H1 (cell line): Measurements from ENCODE around the gene NUTM1. TPM values are rescaled to one million over a fixed set of nuclear protein-coding genes. Genes with fewer than 3 reads are reported as not detected.

ENCODE experiments used
- CTCF ChIA-PET: fragments of 300-600 bp; sonication (Branson Sonifier 250); formaldehyde crosslinking; loops from one replicate; lab custom pipeline; 2021; ENCODE audit not compliant: partially characterized antibody; lab: Charles Lee
- POLR2A ChIA-PET: fragments of 300-600 bp; sonication (Branson Sonifier 250); formaldehyde crosslinking; loops from one replicate; lab custom pipeline; 2021; ENCODE audit warnings: inconsistent platforms; ENCODE audit not compliant: partially characterized antibody; lab: Charles Lee
- DNase-seq, 2 experiments: peaks; one replicate each; pipeline versions ENCODE4 v3.0.0 to v3.0.0-alpha.2; 2010 to 2022; ENCODE audit warnings: low spot score in 2 of 2, low read depth in 1 of 2, mixed read lengths in 1 of 2
- FAIRE-seq: peaks from 2 replicates; lab custom pipeline; 2011; peaks lifted over from hg19 to GRCh38; lab: Jason Lieb, UNC
- H2AFZ ChIP-seq: 2 replicates; pipeline ENCODE4 v1.8.1; 2012; ENCODE audit warnings: low read length, inconsistent platforms
- H2AK5ac ChIP-seq: 2 replicates; pipeline ENCODE4 v1.6.1; 2013; ENCODE audit warnings: low read depth, low read length
- H2BK120ac ChIP-seq: replicated peaks from 2 replicates; pipeline ENCODE3; 2013; ENCODE audit warnings: low read depth, low read length, inconsistent platforms
- H2BK12ac ChIP-seq: 2 replicates; pipeline ENCODE4 v1.6.1; 2013; ENCODE audit warnings: low read depth, low read length
- H2BK15ac ChIP-seq: 2 replicates; pipeline ENCODE4 v1.6.1; 2013; ENCODE audit warnings: low read length
- H2BK20ac ChIP-seq: 2 replicates; pipeline ENCODE4 v1.6.1; 2013; ENCODE audit warnings: low read length
- H2BK5ac ChIP-seq: 2 replicates; pipeline ENCODE4 v1.6.1; 2013; ENCODE audit warnings: low read depth, low read length
- H3K14ac ChIP-seq: 2 replicates; pipeline ENCODE4 v1.6.1; 2013; ENCODE audit warnings: inconsistent platforms; ENCODE audit not compliant: insufficient read length
- H3K18ac ChIP-seq: 2 replicates; pipeline ENCODE4 v1.6.1; 2013; ENCODE audit warnings: low read length; ENCODE audit errors: extremely low read depth
- H3K23ac ChIP-seq: 2 replicates; pipeline ENCODE4 v1.6.1; 2013; ENCODE audit warnings: inconsistent platforms; ENCODE audit not compliant: insufficient read length
- H3K23me2 ChIP-seq: 2 replicates; pipeline ENCODE4 v1.6.1; 2013; ENCODE audit warnings: low read depth, low read length
- H3K27ac ChIP-seq: 2 replicates; pipeline ENCODE4 v1.6.1; 2011; ENCODE audit warnings: low read depth, low read length, inconsistent platforms
- H3K27me3 ChIP-seq, 4 experiments: replicated peaks in 1 of 4; 1 replicate in 1 of 4; 2 replicates in 3 of 4; pipeline versions ENCODE4 v1.6.1 to v1.8.1; 2011 to 2013; ENCODE audit warnings: low read length in 3 of 4, mild to moderate bottlenecking in 3 of 4, inconsistent platforms in 2 of 4, mixed read lengths in 2 of 4, moderate library complexity in 1 of 4; ENCODE audit not compliant: control insufficient read depth in 3 of 4, insufficient read depth in 3 of 4; ENCODE audit errors: extremely low read depth in 1 of 4
- H3K36me3 ChIP-seq, 4 experiments: 2 replicates each; pipeline versions ENCODE4 v1.6.1 to v1.8.1; 2011 to 2013; ENCODE audit warnings: mild to moderate bottlenecking in 4 of 4, low read length in 3 of 4, moderate library complexity in 2 of 4, control low read depth in 1 of 4, inconsistent platforms in 1 of 4; ENCODE audit not compliant: insufficient read depth in 4 of 4, control insufficient read depth in 2 of 4
- H3K4ac ChIP-seq: replicated peaks from 2 replicates; pipeline ENCODE3; 2013; ENCODE audit warnings: low read length, low read depth, mixed read lengths, inconsistent platforms; ENCODE audit not compliant: insufficient read length
- H3K4me1 ChIP-seq, 4 experiments: replicated peaks in 1 of 4; 1 replicate in 1 of 4; 2 replicates in 3 of 4; pipeline versions ENCODE4 v1.6.1 to v1.8.1; 2011 to 2013; ENCODE audit warnings: low read length in 3 of 4, inconsistent platforms in 2 of 4, mixed read lengths in 1 of 4; ENCODE audit not compliant: insufficient read depth in 4 of 4, control insufficient read depth in 3 of 4
- H3K4me2 ChIP-seq, 2 experiments: 2 replicates each; pipeline versions ENCODE4 v1.6.1 to v1.8.1; 2011 to 2013; ENCODE audit warnings: low read depth in 2 of 2, low read length in 2 of 2, control low read depth in 1 of 2, inconsistent platforms in 1 of 2, mild to moderate bottlenecking in 1 of 2; ENCODE audit not compliant: insufficient read depth in 1 of 2
- H3K4me3 ChIP-seq, 4 experiments: fragments of 200-600, 300-600 bp in 1 of 4; sonication (generic), shearing (Covaris generic), sonication (Bioruptor Twin) in 1 of 4; 2 replicates each; pipeline versions ENCODE4 v1.5.1 to v1.8.1; 2011 to 2016; ENCODE audit warnings: low read length in 4 of 4, low read depth in 3 of 4, control low read depth in 2 of 4, inconsistent platforms in 2 of 4, mild to moderate bottlenecking in 2 of 4, mixed read lengths in 1 of 4, moderate library complexity in 1 of 4; ENCODE audit not compliant: insufficient read depth in 2 of 4; ENCODE audit errors: extremely low read depth in 1 of 4
- H3K56ac ChIP-seq: replicated peaks from 2 replicates; pipeline ENCODE3; 2013; ENCODE audit warnings: low read depth, mild to moderate bottlenecking, mixed read lengths, low read length, inconsistent platforms; ENCODE audit not compliant: insufficient read length
- H3K79me1 ChIP-seq: 2 replicates; pipeline ENCODE4 v1.6.1; 2013; ENCODE audit warnings: low read depth, low read length, control low read depth
- H3K79me2 ChIP-seq, 2 experiments: 2 replicates each; pipeline versions ENCODE4 v1.6.1 to v1.8.1; 2012 to 2013; ENCODE audit warnings: low read length in 2 of 2, mild to moderate bottlenecking in 2 of 2, inconsistent platforms in 1 of 2; ENCODE audit not compliant: insufficient read depth in 2 of 2, control insufficient read depth in 1 of 2
- H3K9ac ChIP-seq, 4 experiments: replicated peaks in 1 of 4; 1 replicate in 1 of 4; 2 replicates in 3 of 4; pipeline versions ENCODE4 v1.6.1 to v1.8.1; 2011 to 2013; ENCODE audit warnings: low read depth in 3 of 4, low read length in 3 of 4, control low read depth in 2 of 4, mild to moderate bottlenecking in 2 of 4, moderate library complexity in 2 of 4, inconsistent platforms in 1 of 4; ENCODE audit errors: extremely low read depth in 1 of 4
- H3K9me3 ChIP-seq, 2 experiments: 2 replicates each; pipeline versions ENCODE4 v1.6.1 to v1.8.1; 2012 to 2013; ENCODE audit warnings: mild to moderate bottlenecking in 2 of 2, moderate library complexity in 2 of 2, control low read depth in 1 of 2, inconsistent platforms in 1 of 2, low read depth in 1 of 2, low read length in 1 of 2, mixed read lengths in 1 of 2; ENCODE audit not compliant: insufficient read depth in 2 of 2
- H4K20me1 ChIP-seq, 2 experiments: replicated peaks in 1 of 2; 2 replicates each; pipeline versions ENCODE3 to v1.8.1; 2011 to 2013; ENCODE audit warnings: inconsistent platforms in 2 of 2, low read length in 2 of 2, mild to moderate bottlenecking in 1 of 2; ENCODE audit not compliant: insufficient read depth in 2 of 2, control insufficient read depth in 1 of 2
- H4K5ac ChIP-seq: 2 replicates; pipeline ENCODE4 v1.6.1; 2013; ENCODE audit warnings: low read length, low read depth, mixed read lengths, inconsistent platforms; ENCODE audit not compliant: insufficient read length
- H4K8ac ChIP-seq: 2 replicates; pipeline ENCODE4 v1.8.0; 2013; ENCODE audit warnings: mild to moderate bottlenecking, moderate library complexity, low read length, inconsistent platforms; ENCODE audit not compliant: insufficient read depth; ENCODE audit errors: extremely low read depth
- H4K91ac ChIP-seq: replicated peaks from 2 replicates; pipeline ENCODE3; 2013; ENCODE audit warnings: low read length, mixed read lengths, inconsistent platforms; ENCODE audit not compliant: insufficient read length
- CEBPB ChIP-seq: IDR thresholded peaks from 2 replicates; pipeline ENCODE4 v1.6.1; 2012; ENCODE audit warnings: low read depth, low read length
- CHD2 ChIP-seq: IDR thresholded peaks from 2 replicates; pipeline ENCODE4 v1.6.1; 2012; ENCODE audit warnings: low read length, improper control_type of control experiment
- CTBP2 ChIP-seq: IDR thresholded peaks from 2 replicates; pipeline ENCODE4 v1.7.0; 2011; ENCODE audit warnings: borderline replicate concordance, mild to moderate bottlenecking, moderate library complexity, mixed read lengths, low read length; ENCODE audit not compliant: insufficient read depth, insufficient read length
- RXRA ChIP-seq: IDR thresholded peaks from 2 replicates; pipeline ENCODE4 v1.6.1; 2011; ENCODE audit warnings: low read depth, mild to moderate bottlenecking, low read length, moderate library complexity; ENCODE audit not compliant: insufficient read depth
- SP4 ChIP-seq: IDR thresholded peaks from 2 replicates; pipeline ENCODE4 v1.6.1; 2012; ENCODE audit warnings: low read length, inconsistent platforms
- WGBS, 2 experiments: shearing (Covaris generic) in 1 of 2; methylation state at CpG; one replicate each; pipeline versions ENCODE4 v1.1.6 to v1.1.7; 2013 to 2015; ENCODE audit warnings: low lambda C conversion rate in 2 of 2, mixed read lengths in 2 of 2, inconsistent platforms in 1 of 2, low coverage in 1 of 2, missing lambda C conversion rate in 1 of 2; ENCODE audit not compliant: insufficient replicate concordance in 2 of 2, insufficient coverage in 1 of 2, insufficient read length in 1 of 2; ENCODE audit errors: extremely low coverage in 1 of 2, missing lambda C conversion rate in 1 of 2; 5-methylcytosine and 5-hydroxymethylcytosine counted together
- polyA plus RNA-seq, 7 experiments: library from polyadenylated mRNA; depleted of rRNA in 3 of 7; stranded (reverse) in 5 of 7; unstranded in 2 of 7; fragments of >200 nt in 5 of 7; fragments of 200-250 nt in 2 of 7; gene quantifications; 1 replicate in 5 of 7; 2 replicates in 1 of 7; 4 replicates in 1 of 7; pipeline versions ENCODE4 v1.2.1 to v1.2.3, GENCODE V29; 2011 to 2013; ENCODE audit warnings: missing spikeins in 2 of 7, mixed read lengths in 2 of 7
- total RNA-seq: library from RNA; stranded (reverse); fragmentation: NEBNext Ultra II Directional; extraction: Animal tissue kit (Norgen Biotek cat#: 25700); gene quantifications from 2 replicates; pipeline ENCODE4 v1.2.1, GENCODE V29; 2021
- TF ChIP-seq, protein P1 (sequence below): IDR thresholded peaks from 2 replicates; pipeline ENCODE4 v1.6.1; 2011; ENCODE audit warnings: low read depth, mild to moderate bottlenecking, low read length; ENCODE audit not compliant: insufficient read depth

NUTM1 gene
- total and polyA plus RNA-seq, 2 of the 8 experiments (the other 6 are each of a cell fraction or from before 2014, with no cell fraction given), result 0.39 to 0.60 TPM

DNA sequence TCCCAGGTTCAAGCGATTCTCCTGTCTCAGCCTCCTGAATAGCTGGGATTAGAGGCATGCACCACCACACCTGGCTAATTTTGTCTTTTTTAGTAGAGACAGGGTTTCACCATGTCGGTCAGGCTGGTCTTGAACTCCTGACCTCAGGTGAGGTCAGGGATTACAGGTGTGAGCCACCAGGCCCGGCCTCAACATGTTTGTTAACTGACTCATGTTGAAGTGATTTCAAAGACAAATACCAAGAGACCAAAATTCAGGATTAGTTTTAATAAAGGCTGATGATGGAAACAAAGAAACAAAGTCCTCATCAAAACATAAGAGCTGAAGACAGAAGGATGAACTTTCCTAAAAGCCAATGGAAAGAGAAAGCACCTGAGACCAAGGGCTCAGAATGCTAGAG lies 42.1 kb upstream of the NUTM1 start:
- Histone ChIP-seq H3K23me2 (no peaks in the 10 kb centered on the region; the same call in 1 of the 2 replicates), H3K27me3 (no peaks in the 10 kb centered on the region), H3K23ac (no peak overlapping the region), H4K91ac (no peak overlapping the region), H2AFZ (no peak overlapping the region), H4K8ac (no peak overlapping the region), H3K18ac (no peak overlapping the region), H3K14ac (no peak overlapping the region), H4K5ac (no peak overlapping the region), H2BK20ac (no peak overlapping the region), H3K9me3 (no peaks in the 10 kb centered on the region), H3K4ac (no peak overlapping the region), H2BK120ac (no peak overlapping the region), H2BK15ac (no peak overlapping the region), H3K27ac (no peak overlapping the region), H3K9ac (no peak overlapping the region), H4K20me1 (no peaks in the 10 kb centered on the region), H2BK12ac (no peak overlapping the region), H3K56ac (no peak overlapping the region), H3K4me3 (no peak overlapping the region), H3K36me3 (no peaks in the 10 kb centered on the region), H3K4me1 (no peaks in the 10 kb centered on the region), H2AK5ac (no peak overlapping the region), H3K79me1 (no peaks in the 10 kb centered on the region), H3K4me2 (no peak overlapping the region), H3K79me2 (no peaks in the 10 kb centered on the region), H2BK5ac (no peak overlapping the region)
- FAIRE-seq, result no peak
- no peak for TF ChIP-seq SP4
- no peak for TF ChIP-seq CHD2
- TF ChIP-seq, protein P1, sequence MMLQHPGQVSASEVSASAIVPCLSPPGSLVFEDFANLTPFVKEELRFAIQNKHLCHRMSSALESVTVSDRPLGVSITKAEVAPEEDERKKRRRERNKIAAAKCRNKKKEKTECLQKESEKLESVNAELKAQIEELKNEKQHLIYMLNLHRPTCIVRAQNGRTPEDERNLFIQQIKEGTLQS, result no peak
- no peak for TF ChIP-seq CEBPB
- no peak for TF ChIP-seq RXRA
- TF ChIP-seq CTBP2, result no peak
- no peak for DNase-seq
- ChIA-PET CTCF (interaction anchor here (1.0 kb wide), 1 partner anchor 58 kb away, joined by 3 read pairs; no protein-coding TSS in a partner anchor), POLR2A (no interaction called here)
- 89% methylated on average over 3 of the region's 3 CpGs; no CpG with 5 or more reads in 1 of the 2 experiments for WGBS, 2 experiments
